Stimulated activated CD4-positive, alpha-beta T cell treated with anti-CD3 and anti-CD28 coated beads, Interleukin-4, amount 100 ng/mL, for 24 hours (primary cell): ENCODE measurements around the gene MRPS15.

ENCODE experiments used
- DNase-seq: peaks from one replicate; pipeline ENCODE4 v3.0.0-alpha.2; 2020

Gene MRPS15

DNA sequence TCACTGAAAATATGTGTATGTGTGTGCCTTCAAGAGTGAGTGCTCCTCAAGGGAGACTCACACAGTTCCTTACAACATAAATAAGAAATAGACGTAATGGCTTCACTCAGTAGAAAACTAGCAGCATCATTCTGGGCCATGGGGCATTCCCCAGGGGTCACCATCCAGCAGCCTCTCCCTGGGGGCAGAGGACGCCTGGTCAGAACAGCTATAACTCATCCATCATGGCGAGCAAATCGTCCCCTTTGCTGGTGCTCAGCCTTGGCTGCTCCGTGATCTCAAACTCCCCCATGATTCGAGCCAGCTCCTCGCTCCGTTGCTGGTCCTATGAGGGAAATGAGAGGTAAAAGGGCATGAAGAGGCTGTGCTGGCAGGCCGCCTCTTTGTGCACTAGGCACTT lies 46.3 kb downstream of the MRPS15 start:
- DNase-seq, result no peak

DNA sequence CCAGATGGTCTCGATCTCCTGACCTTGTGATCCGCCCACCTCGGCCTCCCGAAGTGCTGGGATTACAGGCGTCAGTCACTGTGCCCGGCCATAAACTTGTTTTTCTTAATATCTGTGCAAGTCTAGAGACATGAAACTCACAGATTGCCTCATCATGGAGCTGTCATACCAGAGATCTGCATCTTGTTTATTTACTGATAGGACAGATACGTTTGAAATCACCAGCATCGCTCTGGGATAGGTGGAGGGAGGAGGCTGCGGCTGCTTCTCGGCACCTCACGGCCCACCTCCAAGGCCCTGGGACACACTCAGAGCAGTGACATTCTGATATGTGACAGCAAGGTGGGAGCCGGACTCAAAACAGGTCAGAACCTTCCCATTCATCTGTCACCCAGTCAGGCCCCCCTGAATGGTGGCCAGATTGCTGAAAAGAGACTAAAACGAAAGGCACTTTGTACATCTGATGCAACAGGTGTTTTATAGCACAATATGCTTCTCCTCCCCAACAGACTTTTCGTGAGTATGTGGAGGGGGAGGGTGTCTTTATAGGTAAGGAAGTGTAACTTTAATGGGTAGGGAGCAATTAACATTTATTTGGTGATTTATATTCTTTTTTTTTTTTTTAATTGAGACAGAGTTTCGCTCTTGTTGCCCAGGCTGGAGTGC lies 48.4 kb downstream of the MRPS15 start:
- DNase-seq, result no peak

- DNase-seq, result no peak
Observed at GRCh38 chr1:36414384-36414783, 49.8 kb downstream of the MRPS15 start.

DNA sequence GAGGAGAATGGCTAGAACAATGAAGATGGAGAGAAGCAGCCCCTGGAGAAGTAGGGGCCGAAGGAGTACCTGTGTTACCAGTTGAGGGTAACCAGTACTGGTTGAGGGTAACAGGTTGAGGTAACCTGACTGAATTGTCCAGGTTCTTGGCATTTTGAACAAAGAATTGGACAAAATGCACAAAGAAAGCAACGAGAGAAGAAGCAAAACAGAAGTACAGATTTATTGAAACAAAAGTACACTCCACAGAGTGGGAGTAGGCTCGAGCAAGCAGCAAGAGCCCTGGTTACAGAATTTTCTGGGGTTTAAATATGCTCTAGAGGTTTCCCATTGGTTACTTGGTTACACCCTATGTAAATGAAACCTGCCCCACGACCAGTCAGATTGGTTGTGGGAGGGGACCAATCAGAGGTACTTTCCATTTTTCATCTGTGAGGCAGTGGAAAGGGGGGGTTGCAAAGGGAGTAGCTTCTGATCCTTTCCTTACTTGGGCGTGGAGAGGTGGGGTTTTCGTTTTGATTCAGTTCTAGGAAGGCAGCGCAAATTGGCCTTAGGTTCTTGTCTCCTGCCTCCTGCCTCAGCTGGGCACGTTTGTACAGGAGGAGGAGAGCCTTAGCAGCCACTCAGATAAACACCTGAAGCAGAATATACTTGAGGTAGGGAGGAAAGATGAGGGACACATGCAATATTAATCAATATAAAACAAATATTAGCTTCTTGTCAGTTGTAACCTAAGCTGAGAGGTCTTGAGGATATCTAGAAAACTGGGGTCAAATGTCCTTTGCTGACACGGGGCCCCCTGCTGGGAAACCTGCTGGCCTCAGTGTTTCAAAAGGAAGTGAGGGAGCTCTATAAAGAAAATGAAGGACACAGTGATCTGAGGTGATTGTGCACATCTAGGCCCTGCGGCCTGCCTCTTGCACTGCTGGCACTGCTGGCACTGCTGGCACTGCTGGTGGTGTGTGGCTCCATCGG lies 52.2 kb downstream of the MRPS15 start:
- DNase-seq, result peak; percentile 61

GRCh38 chr1:36408479-36408878 lies 55.7 kb downstream of the MRPS15 start:
- no peak for DNase-seq

- DNase-seq, result no peak
Observed at GRCh38 chr1:36406440-36406839, 57.7 kb downstream of the MRPS15 start.
